HL-60 (cell line): ENCODE results near the gene ACOXL.

ENCODE experiments used
- CTCF ChIP-seq: IDR thresholded peaks from one replicate; pipeline ENCODE4 v1.5.1; 2011; ENCODE audit warnings: low read length, control low read depth, inconsistent platforms; ENCODE audit not compliant: insufficient read depth
- GABPA ChIP-seq: IDR thresholded peaks from 2 replicates; pipeline ENCODE4 v1.6.1; 2012; ENCODE audit warnings: low read depth
- POLR2AphosphoS5 ChIP-seq: IDR thresholded peaks from 2 replicates; pipeline ENCODE4 v1.6.1; 2012; ENCODE audit warnings: low read depth
- REST ChIP-seq: IDR thresholded peaks from 2 replicates; pipeline ENCODE4 v1.6.1; 2012; ENCODE audit warnings: low read depth; ENCODE audit not compliant: insufficient replicate concordance
- SPI1 ChIP-seq: IDR thresholded peaks from 2 replicates; pipeline ENCODE4 v1.6.1; 2012; ENCODE audit warnings: low read depth, mild to moderate bottlenecking, borderline replicate concordance

GRCh38 chr2:111135237-111135909, 403.0 kb downstream of the ACOXL start:
- TF ChIP-seq CTCF (no peak), POLR2AphosphoS5 (no peak), GABPA (no peak), REST (no peak), SPI1 (no peak)
